KMS-11 (cell line): ENCODE measurements around the gene NMUR1.

Experiments
- H2AFZ ChIP-seq: fragments of 200-600 bp; sonication (generic); 2 replicates; pipeline ENCODE4 v1.6.1; 2016; ENCODE audit warnings: antibody characterized with exemption, mixed run types, low read depth
- H3K27ac ChIP-seq: fragments of 200-600 bp; sonication (generic); 2 replicates; pipeline ENCODE4 v1.6.1; 2016; ENCODE audit warnings: mild to moderate bottlenecking, mixed run types
- H3K27me3 ChIP-seq: fragments of 200-600 bp; sonication (generic); 2 replicates; pipeline ENCODE4 v1.6.1; 2017; ENCODE audit warnings: mild to moderate bottlenecking, low read depth, mixed run types, moderate library complexity; ENCODE audit not compliant: insufficient read depth
- H3K36me3 ChIP-seq: fragments of 200-600 bp; sonication (generic); 2 replicates; pipeline ENCODE4 v1.6.1; 2017; ENCODE audit warnings: mild to moderate bottlenecking, mixed run types; ENCODE audit not compliant: insufficient read depth
- H3K4me1 ChIP-seq: fragments of 200-600 bp; sonication (generic); 2 replicates; pipeline ENCODE4 v1.6.1; 2016; ENCODE audit warnings: mild to moderate bottlenecking, low read depth, mixed run types; ENCODE audit not compliant: poor library complexity, severe bottlenecking
- H3K4me2 ChIP-seq: fragments of 200-600 bp; sonication (generic); 2 replicates; pipeline ENCODE4 v1.7.0; 2016; ENCODE audit warnings: mild to moderate bottlenecking, mixed run types
- H3K4me3 ChIP-seq: fragments of 200-600 bp; sonication (generic); IDR thresholded peaks from 2 replicates; pipeline ENCODE4 v1.6.1; 2017; ENCODE audit warnings: low read depth, low read length, mixed read lengths; ENCODE audit not compliant: insufficient read depth
- H3K79me2 ChIP-seq: fragments of 200-600 bp; sonication (generic); 2 replicates; pipeline ENCODE4 v1.6.1; 2016; ENCODE audit warnings: low read depth, mixed run types; ENCODE audit not compliant: insufficient read depth
- H3K9ac ChIP-seq: fragments of 200-600 bp; sonication (generic); 2 replicates; pipeline ENCODE4 v1.6.1; 2016; ENCODE audit warnings: mild to moderate bottlenecking, mixed run types
- H4K20me1 ChIP-seq: fragments of 200-600 bp; sonication (generic); 2 replicates; pipeline ENCODE4 v1.6.1; 2016; ENCODE audit warnings: mild to moderate bottlenecking, mixed run types; ENCODE audit not compliant: insufficient read depth
- TF ChIP-seq, protein P1 (sequence below): fragments of 200-600 bp; sonication (generic); conservative IDR thresholded peaks from 2 replicates; pipeline ENCODE4 v1.6.1; 2017; ENCODE audit warnings: low read depth, mild to moderate bottlenecking, antibody characterized with exemption, low read length, moderate library complexity, mixed read lengths

Gene NMUR1

DNA sequence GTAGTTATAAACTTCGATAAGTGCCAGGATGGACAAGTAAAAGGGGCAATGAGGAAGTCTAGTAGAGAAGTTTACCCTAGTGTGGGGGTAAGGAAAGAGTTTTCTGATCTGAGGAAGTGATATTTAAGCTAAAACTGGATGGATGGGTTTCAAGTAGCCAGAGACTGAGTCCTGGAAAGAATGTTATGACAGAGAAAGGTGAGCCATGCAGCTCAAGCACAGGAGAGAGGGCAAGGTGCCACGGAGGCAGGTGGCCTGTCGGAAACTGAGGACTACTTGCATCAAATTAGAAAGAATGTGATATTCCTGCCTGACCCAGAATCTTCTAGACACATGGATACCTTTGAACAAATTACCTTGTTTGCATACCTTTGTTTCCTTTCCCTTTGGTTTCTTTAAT lies 26.5 kb downstream of the NMUR1 start:
- Histone ChIP-seq H3K27ac (no peak overlapping the region), H3K4me1 (no peaks in the 10 kb centered on the region), H3K27me3 (no peaks in the 10 kb centered on the region), H4K20me1 (no peaks in the 10 kb centered on the region), H3K36me3 (no peaks in the 10 kb centered on the region), H3K79me2 (no peaks in the 10 kb centered on the region), H2AFZ (no peak overlapping the region), H3K9ac (no peak overlapping the region), H3K4me3 (no peak overlapping the region), H3K4me2 (no peak overlapping the region)
- TF ChIP-seq, protein P1, sequence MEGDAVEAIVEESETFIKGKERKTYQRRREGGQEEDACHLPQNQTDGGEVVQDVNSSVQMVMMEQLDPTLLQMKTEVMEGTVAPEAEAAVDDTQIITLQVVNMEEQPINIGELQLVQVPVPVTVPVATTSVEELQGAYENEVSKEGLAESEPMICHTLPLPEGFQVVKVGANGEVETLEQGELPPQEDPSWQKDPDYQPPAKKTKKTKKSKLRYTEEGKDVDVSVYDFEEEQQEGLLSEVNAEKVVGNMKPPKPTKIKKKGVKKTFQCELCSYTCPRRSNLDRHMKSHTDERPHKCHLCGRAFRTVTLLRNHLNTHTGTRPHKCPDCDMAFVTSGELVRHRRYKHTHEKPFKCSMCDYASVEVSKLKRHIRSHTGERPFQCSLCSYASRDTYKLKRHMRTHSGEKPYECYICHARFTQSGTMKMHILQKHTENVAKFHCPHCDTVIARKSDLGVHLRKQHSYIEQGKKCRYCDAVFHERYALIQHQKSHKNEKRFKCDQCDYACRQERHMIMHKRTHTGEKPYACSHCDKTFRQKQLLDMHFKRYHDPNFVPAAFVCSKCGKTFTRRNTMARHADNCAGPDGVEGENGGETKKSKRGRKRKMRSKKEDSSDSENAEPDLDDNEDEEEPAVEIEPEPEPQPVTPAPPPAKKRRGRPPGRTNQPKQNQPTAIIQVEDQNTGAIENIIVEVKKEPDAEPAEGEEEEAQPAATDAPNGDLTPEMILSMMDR = no peak

DNA sequence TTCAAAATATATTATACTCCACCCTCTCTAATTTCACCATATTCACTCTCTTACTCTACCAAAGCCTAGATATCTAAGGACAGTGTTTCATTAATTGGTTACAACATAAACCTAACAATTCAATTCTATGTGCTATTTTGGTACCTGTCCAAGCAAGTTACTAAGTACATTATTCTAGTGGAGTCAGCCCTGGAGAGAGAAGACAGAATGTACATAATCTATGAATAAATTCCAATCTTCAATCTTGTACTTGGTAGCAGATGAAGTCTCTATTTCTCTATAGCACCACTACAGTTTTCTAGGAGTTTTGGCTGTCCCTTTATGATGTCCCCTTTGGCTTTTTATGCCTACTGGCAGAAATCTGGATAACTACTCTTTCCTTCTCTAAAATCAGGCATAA lies 27.6 kb downstream of the NMUR1 start:
- H3K27ac ChIP-seq = no peak overlapping the region
- H3K79me2 ChIP-seq = no peaks in the 10 kb centered on the region
- H3K9ac ChIP-seq = no peak overlapping the region
- no peak overlapping the region for H3K4me2 ChIP-seq
- H3K27me3 ChIP-seq = no peaks in the 10 kb centered on the region
- no peak overlapping the region for H3K4me3 ChIP-seq
- TF ChIP-seq, protein P1 = no peak
- H2AFZ ChIP-seq = no peak overlapping the region
- no peaks in the 10 kb centered on the region for H4K20me1 ChIP-seq
- no peaks in the 10 kb centered on the region for H3K4me1 ChIP-seq
- H3K36me3 ChIP-seq = no peaks in the 10 kb centered on the region

DNA sequence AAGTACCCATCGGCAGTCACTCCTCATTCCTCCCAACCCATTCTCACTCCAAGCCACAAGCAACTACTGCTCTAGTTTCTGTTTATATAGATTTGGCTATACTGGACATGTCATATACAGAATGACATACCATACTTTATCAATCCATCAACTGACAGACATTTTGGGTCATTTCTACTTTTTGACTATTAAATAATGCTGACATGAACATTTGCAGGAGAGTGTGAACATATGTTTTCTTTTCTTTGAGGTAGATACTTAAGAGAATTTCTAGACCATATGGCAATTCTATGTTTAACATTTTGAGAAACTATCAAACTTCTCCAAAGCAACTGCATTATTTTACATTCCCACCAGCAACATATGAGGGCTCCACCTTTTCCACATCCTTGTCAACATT lies 32.6 kb downstream of the NMUR1 start:
- H3K27me3 ChIP-seq = no peaks in the 10 kb centered on the region

DNA sequence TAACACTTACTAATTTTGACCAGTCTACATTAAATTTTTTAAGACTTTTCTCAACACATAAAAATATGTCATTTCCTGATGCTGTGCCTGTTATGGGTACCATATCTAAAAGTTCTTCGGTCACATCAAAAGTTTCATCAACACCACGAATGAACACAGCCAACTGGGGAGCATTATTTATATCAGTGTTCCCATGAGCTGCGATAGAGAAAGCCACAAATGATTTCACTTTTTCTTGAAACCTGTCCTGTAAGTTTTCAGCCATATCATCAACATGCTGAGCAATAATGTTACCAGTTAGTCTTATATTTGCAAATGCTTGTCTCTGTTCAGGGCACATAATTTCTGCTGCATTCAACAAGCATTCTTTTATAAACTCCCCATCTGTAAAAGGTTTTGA lies 35.6 kb downstream of the NMUR1 start:
- Histone ChIP-seq H3K4me2 (no peak overlapping the region), H3K27ac (no peak overlapping the region), H3K9ac (no peak overlapping the region), H4K20me1 (no peaks in the 10 kb centered on the region), H3K79me2 (no peaks in the 10 kb centered on the region), H3K4me3 (no peak overlapping the region), H2AFZ (no peak overlapping the region), H3K4me1 (peaks cover 10% of the 10 kb centered on the region), H3K36me3 (no peaks in the 10 kb centered on the region), H3K27me3 (no peaks in the 10 kb centered on the region)
- TF ChIP-seq, protein P1 = no peak

More for the DNA sequence above, 32.6 kb downstream of the NMUR1 start:
- TF ChIP-seq, protein P1 = no peak
- Histone ChIP-seq H3K79me2 (no peaks in the 10 kb centered on the region), H3K36me3 (no peaks in the 10 kb centered on the region), H3K4me3 (no peak overlapping the region), H2AFZ (no peak overlapping the region), H4K20me1 (no peaks in the 10 kb centered on the region), H3K9ac (no peak overlapping the region), H3K4me1 (peaks cover 10% of the 10 kb centered on the region), H3K4me2 (no peak overlapping the region), H3K27ac (no peak overlapping the region)
